ENCODE results near the gene TMEM135.
"Not testable (repeated sequence)": the region's sequence is repeated elsewhere in the genome, so short reads cannot be mapped to it uniquely, and the experiment has no call there.

The TMEM135 gene

DNA sequence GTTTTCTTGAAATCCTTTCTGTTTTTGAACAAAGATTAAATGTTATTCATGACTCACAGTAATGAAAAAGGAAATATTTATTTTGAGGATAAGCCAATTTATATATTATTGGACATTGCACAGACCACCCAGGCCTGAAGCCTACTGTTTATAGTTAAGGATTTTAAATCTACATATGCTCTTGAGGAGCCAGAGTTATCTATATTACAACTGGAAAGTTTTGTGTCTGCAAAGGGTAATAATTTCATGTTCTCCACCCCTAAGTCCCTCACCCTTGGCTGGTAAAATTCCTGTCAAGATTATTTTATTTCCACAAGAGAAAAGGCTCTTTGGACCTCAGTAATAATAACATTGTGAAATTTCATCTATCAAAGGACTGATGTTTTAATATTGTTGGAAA, 228.2 kb downstream of the TMEM135 start:
- Histone ChIP-seq H3K4me3 (ENCODE audit: low read depth, low read length, poor library complexity, severe bottlenecking) (no peak overlapping the region), H4K20me1 (ENCODE audit: insufficient read depth, low read length) (no peaks in the 10 kb centered on the region), H3K4me1 (ENCODE audit: insufficient read depth, low read length, severe bottlenecking) (no peaks in the 10 kb centered on the region), H2AFZ (ENCODE audit: low read length) (no peak overlapping the region), H3K36me3 (ENCODE audit: insufficient read depth, low read length) (no peaks in the 10 kb centered on the region), H3K79me2 (ENCODE audit: insufficient read depth, low read length) (no peaks in the 10 kb centered on the region), H3K4me2 (ENCODE audit: low read length) (no peak overlapping the region), H3K27me3 (ENCODE audit: insufficient read depth, low read length) (no peaks in the 10 kb centered on the region), H3F3A (ENCODE audit: insufficient read depth, low read length) (no peaks in the 10 kb centered on the region), H3K27ac (ENCODE audit: low read depth, low read length, poor library complexity, severe bottlenecking) (no peak overlapping the region), H3K9ac (ENCODE audit: low read length) (no peak overlapping the region), H3K9me3 (ENCODE audit: low read length) (no peaks in the 10 kb centered on the region), H3K9me2 (ENCODE audit: low read depth, low read length) (no peaks in the 10 kb centered on the region)
- TF ChIP-seq, protein P1, sequence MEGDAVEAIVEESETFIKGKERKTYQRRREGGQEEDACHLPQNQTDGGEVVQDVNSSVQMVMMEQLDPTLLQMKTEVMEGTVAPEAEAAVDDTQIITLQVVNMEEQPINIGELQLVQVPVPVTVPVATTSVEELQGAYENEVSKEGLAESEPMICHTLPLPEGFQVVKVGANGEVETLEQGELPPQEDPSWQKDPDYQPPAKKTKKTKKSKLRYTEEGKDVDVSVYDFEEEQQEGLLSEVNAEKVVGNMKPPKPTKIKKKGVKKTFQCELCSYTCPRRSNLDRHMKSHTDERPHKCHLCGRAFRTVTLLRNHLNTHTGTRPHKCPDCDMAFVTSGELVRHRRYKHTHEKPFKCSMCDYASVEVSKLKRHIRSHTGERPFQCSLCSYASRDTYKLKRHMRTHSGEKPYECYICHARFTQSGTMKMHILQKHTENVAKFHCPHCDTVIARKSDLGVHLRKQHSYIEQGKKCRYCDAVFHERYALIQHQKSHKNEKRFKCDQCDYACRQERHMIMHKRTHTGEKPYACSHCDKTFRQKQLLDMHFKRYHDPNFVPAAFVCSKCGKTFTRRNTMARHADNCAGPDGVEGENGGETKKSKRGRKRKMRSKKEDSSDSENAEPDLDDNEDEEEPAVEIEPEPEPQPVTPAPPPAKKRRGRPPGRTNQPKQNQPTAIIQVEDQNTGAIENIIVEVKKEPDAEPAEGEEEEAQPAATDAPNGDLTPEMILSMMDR (IDR thresholded peaks at IDR 0.05; ENCODE audit: low read length), result no peak
- no peak for TF ChIP-seq EZH2 (IDR thresholded peaks at IDR 0.05; ENCODE audit: borderline replicate concordance, low read length)

DNA sequence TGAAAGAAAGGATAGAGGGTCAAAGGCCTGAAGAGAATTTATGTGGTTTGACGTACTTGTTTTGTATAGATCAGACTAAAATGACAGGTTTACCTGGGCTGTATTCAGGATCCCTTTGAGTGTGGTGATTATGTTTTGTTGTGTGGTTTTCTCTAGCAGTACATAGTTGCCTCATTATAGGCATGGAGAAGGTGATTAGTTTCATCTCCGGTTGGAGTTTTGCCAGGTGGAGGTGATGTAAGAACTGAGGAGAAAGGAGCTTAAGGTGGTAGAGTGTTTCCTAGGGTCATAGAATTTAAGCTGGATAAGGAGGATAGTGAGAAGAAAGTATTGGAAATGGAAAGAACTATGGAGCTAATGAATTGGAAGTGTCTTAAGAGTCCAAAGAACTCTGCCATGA, 229.0 kb downstream of the TMEM135 start:
- no peak overlapping the region for H3K27ac ChIP-seq (ENCODE audit: low read depth, low read length, poor library complexity, severe bottlenecking)
- H3K4me3 ChIP-seq (ENCODE audit: low read depth, low read length, poor library complexity, severe bottlenecking), result no peak overlapping the region
- no peaks in the 10 kb centered on the region for H3F3A ChIP-seq (ENCODE audit: insufficient read depth, low read length)
- H4K20me1 ChIP-seq (ENCODE audit: insufficient read depth, low read length), result no peaks in the 10 kb centered on the region
- H3K4me2 ChIP-seq (ENCODE audit: low read length), result no peak overlapping the region
- no peak overlapping the region for H2AFZ ChIP-seq (ENCODE audit: low read length)
- H3K27me3 ChIP-seq (ENCODE audit: insufficient read depth, low read length), result no peaks in the 10 kb centered on the region
- TF ChIP-seq EZH2 (IDR thresholded peaks at IDR 0.05; ENCODE audit: borderline replicate concordance, low read length), result no peak
- TF ChIP-seq, protein P1 (IDR thresholded peaks at IDR 0.05; ENCODE audit: low read length), result no peak
- no peaks in the 10 kb centered on the region for H3K9me3 ChIP-seq (ENCODE audit: low read length)
- no peak overlapping the region for H3K9ac ChIP-seq (ENCODE audit: low read length)
- no peaks in the 10 kb centered on the region for H3K79me2 ChIP-seq (ENCODE audit: insufficient read depth, low read length)
- no peaks in the 10 kb centered on the region for H3K36me3 ChIP-seq (ENCODE audit: insufficient read depth, low read length)
- no peaks in the 10 kb centered on the region for H3K4me1 ChIP-seq (ENCODE audit: insufficient read depth, low read length, severe bottlenecking)
- H3K9me2 ChIP-seq (ENCODE audit: low read depth, low read length), result no peaks in the 10 kb centered on the region

DNA sequence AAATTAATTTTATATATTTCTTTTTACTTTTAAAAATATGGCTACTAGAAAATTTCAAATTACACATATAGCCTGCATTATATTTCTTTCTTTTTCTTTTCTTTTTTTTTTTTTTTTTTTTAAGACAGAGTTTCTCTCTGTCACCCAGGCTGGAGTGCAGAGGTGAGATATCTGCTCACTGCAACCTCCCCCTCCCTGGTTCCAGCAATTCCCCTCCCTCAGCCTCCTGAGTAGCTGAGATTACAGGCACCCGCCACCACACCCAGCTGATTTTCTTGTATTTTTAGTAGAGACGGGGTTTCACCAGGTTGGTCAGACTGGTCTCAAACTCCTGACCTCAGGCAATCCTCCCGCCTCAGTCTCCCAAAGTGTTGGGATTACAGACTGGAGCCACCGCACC, 234.2 kb downstream of the TMEM135 start:
- H3K9me2 ChIP-seq (ENCODE audit: low read depth, low read length); H3K79me2 ChIP-seq (ENCODE audit: insufficient read depth, low read length); H3K4me1 ChIP-seq (ENCODE audit: insufficient read depth, low read length, severe bottlenecking); H3K4me3 ChIP-seq (ENCODE audit: low read depth, low read length, poor library complexity, severe bottlenecking); H3K36me3 ChIP-seq (ENCODE audit: insufficient read depth, low read length); H2AFZ ChIP-seq (ENCODE audit: low read length); H3K4me2 ChIP-seq (ENCODE audit: low read length); H3K27me3 ChIP-seq (ENCODE audit: insufficient read depth, low read length); H4K20me1 ChIP-seq (ENCODE audit: insufficient read depth, low read length); H3K9me3 ChIP-seq (ENCODE audit: low read length); H3K27ac ChIP-seq (ENCODE audit: low read depth, low read length, poor library complexity, severe bottlenecking); H3K9ac ChIP-seq (ENCODE audit: low read length); H3F3A ChIP-seq (ENCODE audit: insufficient read depth, low read length): not testable (repeated sequence)

DNA sequence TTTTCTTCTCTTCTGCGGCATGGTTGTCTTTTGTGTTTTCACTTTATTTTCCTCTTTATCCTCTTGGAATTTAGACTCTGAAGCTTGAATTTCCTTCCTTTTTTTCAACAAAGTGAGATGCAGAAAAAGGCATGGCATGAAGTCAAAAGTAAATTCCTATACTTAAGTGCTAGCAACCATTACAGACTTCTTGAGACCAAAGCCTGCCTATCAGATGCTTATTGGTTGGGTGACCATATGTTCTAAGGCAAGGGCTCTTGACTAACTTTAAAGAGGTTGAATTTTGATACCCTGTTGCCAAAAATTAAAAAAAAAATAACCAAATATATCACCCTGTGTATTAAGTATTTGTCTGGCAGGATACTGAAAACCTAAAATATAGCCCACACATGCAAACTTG, 237.4 kb downstream of the TMEM135 start:
- H3K79me2 ChIP-seq (ENCODE audit: insufficient read depth, low read length), result no peaks in the 10 kb centered on the region
- no peak overlapping the region for H2AFZ ChIP-seq (ENCODE audit: low read length)

More for the DNA sequence above, 237.4 kb downstream of the TMEM135 start:
- H3K9me3 ChIP-seq (ENCODE audit: low read length), result no peaks in the 10 kb centered on the region
- H4K20me1 ChIP-seq (ENCODE audit: insufficient read depth, low read length), result no peaks in the 10 kb centered on the region
- H3K4me1 ChIP-seq (ENCODE audit: insufficient read depth, low read length, severe bottlenecking), result no peaks in the 10 kb centered on the region
- no peak for TF ChIP-seq EZH2 (IDR thresholded peaks at IDR 0.05; ENCODE audit: borderline replicate concordance, low read length)
- TF ChIP-seq, protein P1 (IDR thresholded peaks at IDR 0.05; ENCODE audit: low read length), result no peak
- H3K27me3 ChIP-seq (ENCODE audit: insufficient read depth, low read length), result no peaks in the 10 kb centered on the region
- H3K27ac ChIP-seq (ENCODE audit: low read depth, low read length, poor library complexity, severe bottlenecking), result no peak overlapping the region
- no peaks in the 10 kb centered on the region for H3F3A ChIP-seq (ENCODE audit: insufficient read depth, low read length)
- no peak overlapping the region for H3K4me3 ChIP-seq (ENCODE audit: low read depth, low read length, poor library complexity, severe bottlenecking)
- no peaks in the 10 kb centered on the region for H3K9me2 ChIP-seq (ENCODE audit: low read depth, low read length)
- H3K4me2 ChIP-seq (ENCODE audit: low read length), result no peak overlapping the region
- H3K9ac ChIP-seq (ENCODE audit: low read length), result no peak overlapping the region
- H3K36me3 ChIP-seq (ENCODE audit: insufficient read depth, low read length), result no peaks in the 10 kb centered on the region
